Stimulated activated CD8-positive, alpha-beta memory T cell treated with anti-CD3 and anti-CD28 coated beads, Interleukin-7, amount 100 ng/mL, for 1 hour (primary cell): ENCODE results near the gene AGXT.

Experiments
- DNase-seq, 2 donors: peaks; one replicate each; pipeline ENCODE4 v3.0.0-alpha.2; 2020; ENCODE audit warnings: low read depth in 2 of 2

The AGXT gene

DNA sequence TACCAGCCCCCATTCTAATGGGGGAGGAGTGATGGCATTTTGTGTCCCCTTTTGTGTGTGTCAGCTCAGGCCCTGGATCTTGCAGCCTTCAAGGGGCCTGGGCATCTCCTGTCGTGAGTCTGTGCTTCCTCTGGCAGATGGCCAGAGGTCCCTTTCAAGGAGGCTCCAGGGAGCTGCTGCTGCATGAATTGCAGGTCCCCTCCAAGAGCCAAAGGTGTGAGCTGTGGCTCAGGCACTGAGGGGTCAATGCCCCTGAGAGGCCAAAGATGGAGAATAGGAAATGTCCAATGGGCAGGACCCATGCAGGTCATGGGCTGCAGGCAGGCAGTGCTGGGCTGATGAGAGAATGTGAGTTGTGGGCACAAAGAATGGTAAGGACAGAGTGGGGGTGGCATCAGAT is 16.9 kb downstream of the AGXT start:
- no peak for DNase-seq

DNA sequence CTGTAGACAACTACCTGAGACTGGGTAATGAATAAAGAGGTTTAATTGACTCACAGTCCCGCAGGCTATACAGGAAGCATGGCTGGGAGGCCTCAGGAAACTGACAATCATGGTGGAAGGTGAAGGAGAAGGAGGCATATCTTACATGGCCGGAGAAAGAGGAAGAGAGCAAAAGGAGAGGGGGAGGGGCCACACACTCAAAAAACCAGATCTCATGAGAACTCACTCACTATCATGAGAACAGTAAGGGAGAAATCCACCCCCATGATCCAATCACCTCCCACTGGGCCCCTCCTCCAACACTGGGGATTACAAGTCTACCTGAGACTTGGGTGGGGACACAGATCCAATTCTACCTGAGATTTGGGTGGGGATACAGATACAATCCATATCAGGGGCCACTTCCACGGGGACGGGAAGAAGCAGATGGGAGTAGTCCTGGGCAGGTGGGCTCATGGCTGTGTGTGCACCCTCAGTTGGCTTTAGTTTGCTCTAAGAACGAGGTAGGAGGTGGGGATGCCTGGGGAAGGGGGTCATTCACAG is 17.5 kb downstream of the AGXT start:
- DNase-seq: no peak

GRCh38 chr2:240886678-240887609 is 18.3 kb downstream of the AGXT start:
- no peak for DNase-seq

- no peak for DNase-seq
Observed at GRCh38 chr2:240887631-240888030, 19.0 kb downstream of the AGXT start.

GRCh38 chr2:240888130-240888889 is 19.7 kb downstream of the AGXT start:
- no peak for DNase-seq

GRCh38 chr2:240888890-240889573 is 20.4 kb downstream of the AGXT start:
- DNase-seq: no peak

DNA sequence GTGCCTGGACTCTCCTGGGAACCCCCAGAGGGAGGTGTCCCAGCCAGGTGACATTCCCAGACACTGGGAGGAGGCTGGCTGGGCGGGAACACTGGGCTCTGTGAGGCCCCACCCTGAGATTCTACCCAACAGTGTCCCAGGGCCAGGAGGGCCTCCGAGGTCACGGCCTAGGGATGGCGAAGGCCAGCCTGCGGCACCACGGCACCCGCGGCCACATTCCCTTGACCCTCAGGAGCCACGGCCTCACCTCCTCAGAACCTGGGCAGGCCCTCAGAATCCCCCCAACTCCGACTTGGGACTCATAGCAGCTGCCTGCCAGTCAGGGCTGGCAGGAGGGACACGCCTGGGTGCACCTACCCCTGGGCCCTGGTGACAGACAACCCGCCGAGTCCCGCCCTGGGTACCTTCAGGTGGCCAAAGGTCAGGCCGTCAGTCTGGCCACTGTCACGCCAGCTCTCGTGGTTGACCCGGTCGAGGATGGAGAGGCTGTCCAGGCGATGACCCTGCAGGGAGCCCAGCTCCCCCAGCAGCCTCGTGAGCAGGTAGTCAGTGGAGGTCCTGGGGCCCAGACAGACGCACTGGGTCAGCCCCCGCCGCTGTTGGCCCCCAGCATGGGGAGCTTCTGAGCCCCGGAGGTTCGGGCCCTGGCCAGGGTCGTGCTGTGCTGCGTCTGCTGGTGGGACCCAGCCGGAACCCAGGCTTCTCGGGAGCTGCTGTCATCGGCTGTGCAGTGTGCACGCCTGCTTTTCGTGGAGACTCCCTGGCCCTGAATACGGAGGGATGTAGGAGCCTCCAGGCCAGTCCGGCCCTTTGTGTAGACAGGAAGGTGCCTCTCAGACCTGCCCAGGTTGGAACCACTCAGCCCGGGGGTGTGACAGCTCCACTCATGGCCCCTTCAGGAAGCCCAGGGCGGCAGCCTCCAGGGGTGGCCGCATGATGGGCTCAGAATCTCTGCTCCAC is 21.3 kb downstream of the AGXT start:
- no peak for DNase-seq

- DNase-seq: no peak
Observed at GRCh38 chr2:240890691-240891090, 22.1 kb downstream of the AGXT start.

- no peak for DNase-seq
Observed at GRCh38 chr2:240891492-240892340, 23.1 kb downstream of the AGXT start.

- no peak for DNase-seq
Observed at GRCh38 chr2:240892356-240892755, 23.7 kb downstream of the AGXT start.

- no peak for DNase-seq
Observed at GRCh38 chr2:240892925-240893324, 24.3 kb downstream of the AGXT start.

DNA sequence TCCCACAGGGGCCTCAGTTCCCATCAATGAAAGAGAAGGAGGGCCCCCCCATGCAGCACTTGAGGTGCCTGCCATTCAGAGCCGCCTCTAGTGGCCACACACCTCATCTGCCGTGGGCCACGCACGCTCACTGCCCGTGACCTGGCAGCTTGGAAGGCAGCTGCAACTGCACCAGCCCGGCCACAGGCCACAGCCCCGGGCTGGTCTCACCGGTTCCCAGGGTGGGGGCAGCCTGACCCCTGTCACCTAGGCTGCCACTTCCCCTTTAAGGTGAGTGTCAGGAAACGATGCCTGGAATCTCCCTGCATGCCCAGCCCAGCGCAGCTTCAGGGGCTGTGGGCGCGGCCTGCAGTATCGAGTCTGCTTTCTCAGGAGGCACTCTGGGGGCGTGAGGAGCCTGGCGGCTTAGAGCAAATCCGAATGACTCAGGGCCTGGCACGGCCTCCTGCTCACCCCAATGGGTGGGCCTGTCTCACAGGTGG is 24.8 kb downstream of the AGXT start:
- DNase-seq: peak in 1 of 2 donors; percentile 11

GRCh38 chr2:240894006-240894405 is 25.4 kb downstream of the AGXT start:
- no peak for DNase-seq

DNA sequence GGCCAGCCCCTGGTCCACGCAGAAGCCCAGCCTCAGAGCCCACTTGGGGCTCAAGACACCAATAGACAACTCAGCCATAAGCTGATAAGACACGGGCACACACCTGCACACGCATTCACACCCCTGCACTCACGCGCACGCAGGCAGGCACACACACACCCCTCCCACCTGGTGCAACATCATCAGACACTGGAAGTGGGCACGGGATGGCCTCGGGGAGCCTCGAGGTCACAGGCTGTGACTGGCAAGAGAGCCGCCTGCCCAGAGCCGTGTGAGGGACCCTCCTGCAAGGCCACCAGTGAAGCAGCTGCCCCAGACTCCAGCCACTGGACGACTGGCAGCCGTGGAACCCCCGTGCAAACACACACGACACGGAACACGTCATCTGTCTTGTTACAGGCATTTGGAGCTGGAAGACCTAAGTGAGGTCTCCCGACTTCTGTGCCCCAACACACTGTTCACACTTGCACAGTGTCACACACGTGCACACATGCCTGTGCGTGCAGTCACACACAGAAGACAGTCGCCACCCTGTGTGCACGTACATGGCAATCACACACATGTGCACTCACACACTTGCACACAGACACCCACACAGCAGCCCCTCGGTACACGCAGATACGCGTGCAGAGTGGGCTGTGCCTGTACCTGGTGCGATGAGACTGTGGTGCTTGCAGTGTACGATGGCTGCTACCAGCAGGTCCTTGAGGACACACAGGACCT is 26.4 kb downstream of the AGXT start:
- DNase-seq: no peak

DNA sequence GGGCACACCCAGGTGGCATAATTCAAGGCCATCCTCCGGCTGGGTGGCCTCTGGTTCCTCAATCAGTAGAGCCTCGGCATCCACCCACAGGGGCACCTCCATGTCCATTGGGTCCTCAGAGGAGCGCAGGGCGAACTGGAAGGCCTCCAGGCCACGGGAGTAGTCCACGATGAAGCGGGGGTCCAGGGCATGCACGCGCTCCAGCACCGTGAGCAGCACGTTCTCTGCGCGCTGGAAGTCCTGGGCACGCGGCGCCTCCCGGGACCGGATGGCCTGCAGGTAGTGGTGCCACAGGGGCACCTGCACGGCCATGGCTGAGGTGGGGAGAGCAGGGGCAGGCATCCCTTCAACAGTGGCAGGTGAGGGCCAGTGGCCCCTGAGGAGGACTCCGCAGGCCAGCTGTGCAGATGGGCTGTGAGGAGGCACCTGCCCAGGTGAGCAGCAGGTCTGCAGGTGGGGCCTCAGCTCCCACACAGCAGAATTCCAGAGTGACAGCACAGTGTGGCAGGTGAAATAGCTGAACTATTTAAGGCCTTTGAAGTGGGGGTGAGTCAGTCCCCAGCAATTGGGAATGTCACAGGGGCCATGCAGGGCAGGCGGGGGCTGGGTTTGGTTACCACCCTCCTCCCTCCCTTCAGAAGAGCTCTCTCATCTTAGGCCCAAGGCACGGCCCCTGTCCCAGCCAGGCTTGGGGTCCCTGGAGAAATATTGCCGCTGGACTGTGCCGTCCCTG is 27.2 kb downstream of the AGXT start, which contains the start of gene MAB21L4:
TSS of gene MAB21L4 (minus strand) at position 501 of the 733 bp plus-strand sequence. CDS start at position 342, 159 bp downstream.
- no peak for DNase-seq

- no peak for DNase-seq
Observed at GRCh38 chr2:240896394-240896793, 27.8 kb downstream of the AGXT start.

DNA sequence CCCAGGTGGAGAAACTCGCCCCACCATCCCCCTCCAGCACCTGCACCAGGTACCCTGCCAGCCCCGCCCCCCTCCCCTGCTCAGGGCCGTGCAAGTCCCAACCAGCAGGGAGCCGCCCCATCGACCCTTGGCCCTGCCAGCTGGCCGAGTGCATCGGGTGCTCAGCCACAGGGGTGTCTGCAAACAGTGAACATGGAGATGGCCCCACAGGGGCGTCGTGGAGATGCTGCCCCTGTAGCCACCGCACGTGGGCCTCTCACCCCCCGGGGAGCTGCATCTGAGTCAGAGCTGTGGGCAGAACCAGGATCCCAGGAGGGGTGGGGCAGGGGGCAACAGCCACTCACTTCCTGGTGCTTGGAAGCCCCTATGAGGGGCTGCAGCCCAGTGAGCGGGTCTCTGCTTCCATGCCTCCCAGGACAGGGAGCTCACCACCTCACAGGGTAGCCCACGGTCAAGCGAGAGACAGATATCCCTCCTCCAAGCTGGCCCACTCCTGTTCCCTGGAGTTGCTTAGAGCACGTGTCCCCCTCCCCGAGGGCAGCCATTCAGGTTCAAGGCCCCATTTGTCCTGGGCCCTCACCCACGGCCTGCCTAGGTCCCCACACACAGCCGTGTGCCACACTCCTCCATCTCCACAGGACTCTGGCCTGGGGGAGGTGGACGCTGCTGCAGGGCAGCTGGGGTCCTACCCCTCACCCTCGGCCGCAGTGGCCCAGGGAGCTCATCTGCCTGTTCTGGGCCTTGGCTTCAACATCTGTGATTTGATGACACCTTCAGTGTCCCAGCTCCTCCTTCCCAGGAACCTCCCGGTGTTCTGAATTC is 28.5 kb downstream of the AGXT start:
- DNase-seq: no peak
